Sigmoid colon (tissue), 7 donors: ENCODE measurements around the gene SLC24A4. TPM values are rescaled to one million over a fixed set of nuclear protein-coding genes. Genes with fewer than 3 reads are reported as not detected.

ENCODE experiments used
- DNase-seq: peaks from one replicate; pipeline ENCODE4 v3.0.0-alpha.2; 2019
- H3K27ac ChIP-seq, 4 donors: fragments of 200-600 bp; sonication (generic); one replicate each; pipeline ENCODE4 v1.5.1; 2016 to 2019; ENCODE audit warnings: mild to moderate bottlenecking in 1 of 4
- H3K27me3 ChIP-seq, 3 donors: fragments of 200-600 bp; sonication (generic); one replicate each; pipeline ENCODE4 v1.5.1; 2019; ENCODE audit warnings: mild to moderate bottlenecking in 1 of 3
- H3K36me3 ChIP-seq, 4 donors: fragments of 200-600 bp; sonication (generic); one replicate each; pipeline ENCODE4 v1.5.1; 2016 to 2019
- H3K4me1 ChIP-seq, 4 donors: fragments of 200-600 bp; sonication (generic); one replicate each; pipeline ENCODE4 v1.5.1; 2017 to 2019
- H3K4me3 ChIP-seq, 4 donors: fragments of 200-600 bp; sonication (generic); one replicate each; pipeline ENCODE4 v1.5.1; 2017 to 2019; ENCODE audit warnings: mild to moderate bottlenecking in 2 of 4, moderate library complexity in 1 of 4
- H3K9me3 ChIP-seq, 4 donors: fragments of 200-600 bp in 3 of 4; sonication (generic) in 3 of 4; one replicate each; pipeline versions ENCODE4 v1.5.1 to v1.6.1; 2013 to 2019
- EP300 ChIP-seq, 4 donors: sonication (generic); formaldehyde crosslinking; IDR thresholded peaks; one replicate each; pipeline ENCODE4 v1.6.1; 2017; ENCODE audit warnings: antibody characterized with exemption in 4 of 4
- POLR2A ChIP-seq, 2 donors: fragments of 450-650 bp; IDR thresholded peaks; one replicate each; pipeline ENCODE4 v1.6.1; 2016; ENCODE audit warnings: antibody characterized with exemption in 2 of 2, mild to moderate bottlenecking in 2 of 2, moderate library complexity in 2 of 2
- POLR2AphosphoS5 ChIP-seq, 4 donors: sonication (generic); formaldehyde crosslinking; IDR thresholded peaks; one replicate each; pipeline ENCODE4 v1.6.1; 2017; ENCODE audit warnings: antibody characterized with exemption in 4 of 4
- WGBS, 2 donors: extraction: QIAGEN DNeasy Blood & Tissue Kit; methylation state at CpG; one replicate each; pipeline ENCODE4 v1.1.7; 2013; 5-methylcytosine and 5-hydroxymethylcytosine counted together
- intact Hi-C: fragments of 100-400 bp; cut with DNase I; formaldehyde crosslinking; loops from one replicate; pipeline ENCODE4 v1.15.1; 2023
- polyA plus RNA-seq, 3 donors: library from polyadenylated mRNA; stranded (reverse); fragments of 200-250 nt; gene quantifications; one replicate each; pipeline ENCODE4 v1.2.3, GENCODE V29; 2013
- total RNA-seq, 4 donors: library from RNA; depleted of rRNA; stranded (reverse); fragments of >200 nt; gene quantifications; one replicate each; pipeline ENCODE4 v1.1.0, GENCODE V29; 2016
- TF ChIP-seq, protein P1 (sequence below), 4 experiments: fragments of 450-650 bp in 3 of 4; fragments of 200-600 bp in 1 of 4; IDR thresholded peaks; one replicate each; pipeline ENCODE4 v1.5.1; 2016 to 2019; ENCODE audit warnings: antibody characterized with exemption in 4 of 4, mild to moderate bottlenecking in 3 of 4, moderate library complexity in 2 of 4
- donor health status: healthy with polysubstance abuse.
- donor health status: Bipolar disorder and iron deficiency.
- donor health status: healthy.

SLC24A4 gene
- total and polyA plus RNA-seq, 7 donors = under 0.01 to 1.4 (median 0.77) TPM; not detected in 1

DNA sequence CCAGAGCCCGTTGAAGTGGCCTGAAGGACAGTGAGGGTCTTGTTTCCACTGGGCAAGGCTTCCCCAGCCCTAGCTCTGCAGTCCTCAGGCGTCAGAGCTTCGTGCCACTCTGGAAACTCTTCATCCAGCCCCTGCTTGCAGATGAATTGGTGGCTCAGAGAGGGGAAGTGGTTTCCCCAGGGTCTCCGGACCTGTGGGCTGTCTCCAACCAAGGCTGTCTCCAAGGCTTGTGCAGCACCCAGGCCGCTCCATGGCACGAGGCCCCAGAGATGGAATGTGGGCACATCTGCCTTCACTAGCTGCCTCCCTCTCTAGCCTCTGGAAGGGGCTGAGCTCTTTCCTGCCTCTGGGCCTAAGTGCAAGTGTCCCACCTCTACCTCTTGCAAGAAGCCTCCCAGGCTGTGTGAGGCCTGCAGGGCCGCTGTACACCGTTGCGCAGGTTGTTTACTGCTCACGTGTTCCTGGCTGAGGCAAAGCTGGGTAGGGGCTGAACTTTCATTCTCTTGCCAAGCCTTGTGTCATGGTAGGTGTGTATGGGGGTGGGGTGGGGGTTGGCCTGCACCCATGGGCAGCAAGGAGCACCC is 201.7 kb downstream of the SLC24A4 start:
- no peak for TF ChIP-seq EP300 (IDR thresholded peaks at IDR 0.05)
- TF ChIP-seq POLR2A (IDR thresholded peaks at IDR 0.05) = no peak
- no peak for TF ChIP-seq POLR2AphosphoS5 (IDR thresholded peaks at IDR 0.05)
- TF ChIP-seq, protein P1, sequence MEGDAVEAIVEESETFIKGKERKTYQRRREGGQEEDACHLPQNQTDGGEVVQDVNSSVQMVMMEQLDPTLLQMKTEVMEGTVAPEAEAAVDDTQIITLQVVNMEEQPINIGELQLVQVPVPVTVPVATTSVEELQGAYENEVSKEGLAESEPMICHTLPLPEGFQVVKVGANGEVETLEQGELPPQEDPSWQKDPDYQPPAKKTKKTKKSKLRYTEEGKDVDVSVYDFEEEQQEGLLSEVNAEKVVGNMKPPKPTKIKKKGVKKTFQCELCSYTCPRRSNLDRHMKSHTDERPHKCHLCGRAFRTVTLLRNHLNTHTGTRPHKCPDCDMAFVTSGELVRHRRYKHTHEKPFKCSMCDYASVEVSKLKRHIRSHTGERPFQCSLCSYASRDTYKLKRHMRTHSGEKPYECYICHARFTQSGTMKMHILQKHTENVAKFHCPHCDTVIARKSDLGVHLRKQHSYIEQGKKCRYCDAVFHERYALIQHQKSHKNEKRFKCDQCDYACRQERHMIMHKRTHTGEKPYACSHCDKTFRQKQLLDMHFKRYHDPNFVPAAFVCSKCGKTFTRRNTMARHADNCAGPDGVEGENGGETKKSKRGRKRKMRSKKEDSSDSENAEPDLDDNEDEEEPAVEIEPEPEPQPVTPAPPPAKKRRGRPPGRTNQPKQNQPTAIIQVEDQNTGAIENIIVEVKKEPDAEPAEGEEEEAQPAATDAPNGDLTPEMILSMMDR (IDR thresholded peaks at IDR 0.05) = no peak
- Histone ChIP-seq H3K36me3 (no peaks in the 10 kb centered on the region), H3K4me3 (no peak overlapping the region), H3K9me3 (no peaks in the 10 kb centered on the region), H3K27ac (peak overlapping the region in 3 of 4 donors; percentile 72 to 85 (median 80)), H3K27me3 (no peaks in the 10 kb centered on the region), H3K4me1 (peaks cover 0 to 73% (median 56%) of the 10 kb centered on the region in 4 donors)
- WGBS, 2 donors = 63 to 86% methylated on average over 10 of the region's 10 CpGs
- DNase-seq = no peak
- intact Hi-C loops = no loop called here

DNA sequence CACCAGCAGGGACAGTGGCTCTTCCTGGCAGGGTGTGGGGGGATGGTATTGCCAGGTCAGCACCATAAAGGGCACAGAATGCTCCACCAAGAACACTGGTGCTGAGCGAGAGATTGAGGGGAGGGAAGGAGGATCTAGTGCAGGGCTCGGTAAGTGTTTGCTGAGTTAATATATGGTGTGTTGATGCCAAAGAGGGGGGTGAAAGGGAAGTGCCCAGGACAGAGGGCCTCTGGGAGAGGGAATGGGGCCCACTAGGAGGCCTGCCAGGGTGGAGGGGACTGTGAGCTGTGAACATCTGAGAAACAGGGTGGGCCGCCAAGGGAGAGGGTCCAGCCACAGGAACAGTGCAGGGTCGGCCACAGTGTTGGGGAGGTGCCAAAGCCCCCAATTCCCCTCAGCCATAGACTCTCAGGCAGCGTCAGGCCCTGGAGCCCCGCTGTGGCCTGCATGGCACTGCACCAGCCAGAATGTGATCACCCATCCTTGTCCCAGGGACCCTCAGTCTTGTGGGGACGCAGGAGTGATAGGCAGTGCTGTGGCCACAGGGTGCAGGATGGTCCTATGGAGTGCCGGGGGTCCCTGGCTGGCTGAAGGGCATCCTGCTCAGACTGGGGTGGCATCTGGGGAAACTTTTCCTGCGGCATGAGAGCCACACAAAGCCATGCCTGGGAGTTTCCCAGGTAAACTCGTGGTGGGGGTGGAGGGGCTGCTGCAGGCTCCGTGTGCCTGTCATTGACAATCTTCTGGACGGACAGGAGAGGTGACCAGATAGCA is 202.5 kb downstream of the SLC24A4 start:
- peak; percentile 67 for DNase-seq
- intact Hi-C loops = no loop called here
- peaks cover 0 to 75% (median 58%) of the 10 kb centered on the region in 4 donors for H3K4me1 ChIP-seq
- H3K27ac ChIP-seq = peak overlapping the region in 3 of 4 donors; percentile 72 to 85 (median 80)
- H3K27me3 ChIP-seq = no peaks in the 10 kb centered on the region
- 83 to 86% methylated on average over 12 of the region's 12 CpGs for WGBS, 2 donors
- no peak overlapping the region for H3K4me3 ChIP-seq
- H3K36me3 ChIP-seq = no peaks in the 10 kb centered on the region
- no peaks in the 10 kb centered on the region for H3K9me3 ChIP-seq
- TF ChIP-seq POLR2A (IDR thresholded peaks at IDR 0.05) (no peak), POLR2AphosphoS5 (IDR thresholded peaks at IDR 0.05) (no peak), EP300 (IDR thresholded peaks at IDR 0.05) (no peak)
- TF ChIP-seq, protein P1 (IDR thresholded peaks at IDR 0.05) = no peak

DNA sequence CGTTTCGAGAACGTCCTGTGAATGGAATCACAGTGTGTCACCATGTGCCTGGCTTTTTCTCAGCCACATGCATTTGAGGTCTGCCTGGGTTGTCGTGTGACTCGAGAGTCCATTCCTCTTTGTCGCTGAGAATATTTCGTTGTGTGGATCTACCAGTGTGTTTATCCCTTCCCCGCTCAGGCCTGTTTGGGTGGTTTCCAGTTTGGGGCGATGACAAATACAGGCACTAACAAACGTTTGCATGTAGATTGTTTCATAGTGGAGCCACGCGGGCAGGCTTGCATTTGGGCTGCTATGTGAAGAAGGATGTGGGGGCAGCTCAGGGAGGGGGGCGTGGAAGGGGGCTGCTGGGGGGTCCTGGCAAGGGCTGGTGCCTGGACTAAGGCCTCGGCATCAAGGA is 204.8 kb downstream of the SLC24A4 start:
- 74 to 83% methylated on average over 14 of the region's 14 CpGs for WGBS, 2 donors
- DNase-seq = no peak

DNA sequence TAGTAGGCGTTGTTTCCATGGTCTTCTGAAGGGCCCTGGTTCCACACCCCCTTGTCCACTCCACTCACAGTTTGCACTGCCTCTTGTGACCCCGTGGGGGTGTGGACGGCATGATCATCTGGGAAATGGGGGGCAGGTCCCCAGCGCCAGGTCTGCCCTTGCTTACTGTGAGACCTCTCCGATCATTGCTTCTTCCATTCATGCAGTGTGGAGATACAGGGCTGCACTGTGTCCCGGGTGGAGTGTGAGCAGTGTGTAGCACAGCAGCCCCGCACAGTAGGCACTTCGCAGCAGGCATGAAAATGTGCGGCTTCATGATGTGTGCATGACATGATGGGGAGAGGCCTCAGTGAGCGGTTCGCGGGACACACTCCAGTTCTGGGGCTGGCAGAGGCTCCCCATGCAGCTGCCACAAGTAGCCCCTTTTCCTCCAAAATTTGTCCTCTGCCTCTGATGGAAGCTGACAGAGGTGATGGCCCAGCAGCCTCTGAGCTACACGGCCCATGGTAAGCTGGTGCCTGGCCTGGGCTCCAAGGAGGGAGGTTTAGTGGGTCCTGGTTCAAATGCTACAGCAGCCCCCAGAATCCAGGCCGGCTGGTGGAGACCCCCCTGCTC is 205.6 kb downstream of the SLC24A4 start:
- Histone ChIP-seq H3K36me3 (no peaks in the 10 kb centered on the region), H3K4me1 (peaks cover 0 to 94% (median 57%) of the 10 kb centered on the region in 4 donors), H3K27me3 (no peaks in the 10 kb centered on the region), H3K4me3 (no peak overlapping the region), H3K9me3 (no peaks in the 10 kb centered on the region), H3K27ac (peak overlapping the region in 3 of 4 donors; percentile 64 to 85 (median 80))
- WGBS, 2 donors = 95 to 96% methylated on average over 14 of the region's 14 CpGs
- peak; percentile 61 for DNase-seq
- TF ChIP-seq, protein P1 (IDR thresholded peaks at IDR 0.05) = no peak
- no peak for TF ChIP-seq POLR2A (IDR thresholded peaks at IDR 0.05)
- no peak for TF ChIP-seq EP300 (IDR thresholded peaks at IDR 0.05)
- TF ChIP-seq POLR2AphosphoS5 (IDR thresholded peaks at IDR 0.05) = no peak
- intact Hi-C loops = no loop called here

More for the DNA sequence above, 204.8 kb downstream of the SLC24A4 start:
- Histone ChIP-seq H3K4me1 (peaks cover 0 to 94% (median 64%) of the 10 kb centered on the region in 4 donors), H3K4me3 (no peak overlapping the region), H3K36me3 (no peaks in the 10 kb centered on the region), H3K27me3 (no peaks in the 10 kb centered on the region), H3K27ac (peak overlapping the region in 3 of 4 donors; percentile 64 to 85 (median 80)), H3K9me3 (no peaks in the 10 kb centered on the region)
- TF ChIP-seq, protein P1 (IDR thresholded peaks at IDR 0.05) = no peak
- no peak for TF ChIP-seq EP300 (IDR thresholded peaks at IDR 0.05)
- no peak for TF ChIP-seq POLR2A (IDR thresholded peaks at IDR 0.05)
- TF ChIP-seq POLR2AphosphoS5 (IDR thresholded peaks at IDR 0.05) = no peak
- intact Hi-C loops = no loop called here
